KBM-7 (cell line): ENCODE data around the gene NOC3L.
A peak's percentile ranks its signal among the peaks of the same experiment; 100 is the strongest.
"Not testable (repeated sequence)": the region's sequence is repeated elsewhere in the genome, so short reads cannot be mapped to it uniquely, and the experiment has no call there.

ENCODE experiments used
- DNase-seq: peaks from one replicate; pipeline ENCODE4 v3.0.0-alpha.2; 2015
- in situ Hi-C: fragments of 300-500 bp; cut with MboI; formaldehyde crosslinking; loops from 2 replicates; pipeline ENCODE4 v1.14.3; 2020; ENCODE audit warnings: low sequenced_read_pairs, low pct_unique_long_range_greater_than_20kb, mixed read lengths

Gene NOC3L

GRCh38 chr10:94370501-94370900, 7.8 kb upstream of the NOC3L start:
- no peak for DNase-seq
- in situ Hi-C loops: no loop called here

- no peak for DNase-seq
These were observed 3.6 kb upstream of the NOC3L start for GRCh38 chr10:94366382-94366781.

GRCh38 chr10:94364482-94364881, 1.7 kb upstream of the NOC3L start:
- DNase-seq: no peak
- in situ Hi-C loops: no loop called here

More at GRCh38 chr10:94366382-94366781, 3.6 kb upstream of the NOC3L start:
- in situ Hi-C loops: no loop called here

- in situ Hi-C loops: no loop called here
- no peak for DNase-seq
These were observed 469 bp upstream of the NOC3L start for GRCh38 chr10:94363251-94363565.

GRCh38 chr10:94361171-94361794, 1.5 kb downstream of the NOC3L start:
- in situ Hi-C loops: no loop called here
- DNase-seq: peak; percentile 24

GRCh38 chr10:94358480-94358879, 4.3 kb downstream of the NOC3L start:
- in situ Hi-C loops: no loop called here
- no peak for DNase-seq

GRCh38 chr10:94357193-94357592, 5.5 kb downstream of the NOC3L start:
- in situ Hi-C loops: no loop called here
- DNase-seq: no peak

GRCh38 chr10:94355841-94356240, 6.9 kb downstream of the NOC3L start:
- in situ Hi-C loops: no loop called here
- no peak for DNase-seq

- DNase-seq: no peak
These were observed 9.4 kb downstream of the NOC3L start for GRCh38 chr10:94353336-94353735.

GRCh38 chr10:94351089-94351488, 11.7 kb downstream of the NOC3L start:
- no peak for DNase-seq
- in situ Hi-C loops: no loop called here

More at GRCh38 chr10:94353336-94353735, 9.4 kb downstream of the NOC3L start:
- in situ Hi-C loops: no loop called here

- DNase-seq, in situ Hi-C loops: not testable (repeated sequence)
These were observed 12.2 kb downstream of the NOC3L start for GRCh38 chr10:94350500-94350899.

- in situ Hi-C loops: no loop called here
- no peak for DNase-seq
These were observed 13.4 kb downstream of the NOC3L start for GRCh38 chr10:94349327-94349726.

- in situ Hi-C loops: no loop called here
- no peak for DNase-seq
These were observed 18.1 kb downstream of the NOC3L start for GRCh38 chr10:94344522-94345122.

GRCh38 chr10:94343151-94343550, 19.6 kb downstream of the NOC3L start:
- in situ Hi-C loops: no loop called here
- DNase-seq: no peak

GRCh38 chr10:94334857-94335256, 27.9 kb downstream of the NOC3L start:
- in situ Hi-C loops: no loop called here
- no peak for DNase-seq

GRCh38 chr10:94333051-94333450, 29.7 kb downstream of the NOC3L start:
- in situ Hi-C loops: no loop called here
- no peak for DNase-seq

- in situ Hi-C loops: no loop called here
- no peak for DNase-seq
These were observed 34.1 kb downstream of the NOC3L start for GRCh38 chr10:94328613-94329012.

- in situ Hi-C loops: no loop called here
- no peak for DNase-seq
These were observed 35.1 kb downstream of the NOC3L start for GRCh38 chr10:94327649-94328048.

- in situ Hi-C loops: no loop called here
- no peak for DNase-seq
These were observed 38.0 kb downstream of the NOC3L start for GRCh38 chr10:94324609-94325233.

- peak; percentile 69 for DNase-seq
- in situ Hi-C loops: no loop called here
These were observed 42.3 kb downstream of the NOC3L start for GRCh38 chr10:94320285-94320914.
